A549 (cell line): Measurements from ENCODE around the gene STAT4.

Experiments used
- CEBPB ChIP-seq, 2 experiments: fragments of >200 bp in 1 of 2; sonication (Bioruptor Twin) in 1 of 2; formaldehyde crosslinking in 1 of 2; IDR thresholded peaks; 2 replicates each; pipeline ENCODE4 v1.6.1; 2012 to 2016
- CHD4 ChIP-seq: fragments of 200-600 bp; sonication (generic); IDR thresholded peaks from 2 replicates; pipeline ENCODE4 v1.6.1; 2016; ENCODE audit warnings: antibody characterized with exemption, mild to moderate bottlenecking, borderline replicate concordance
- EHF ChIP-seq: fragments of 250-450 bp; sonication (Bioruptor Pico); IDR thresholded peaks from 2 replicates; pipeline ENCODE4 v1.5.0; 2020; ENCODE audit warnings: mild to moderate bottlenecking
- JUN ChIP-seq, 2 experiments: fragments of >200 bp; sonication (Bioruptor Twin); formaldehyde crosslinking; IDR thresholded peaks; 2 replicates in 1 of 2; 3 replicates in 1 of 2; pipeline ENCODE4 v1.6.1; 2016 to 2017
- KDM5A ChIP-seq: fragments of 200-600 bp; sonication (generic); IDR thresholded peaks from 2 replicates; pipeline ENCODE4 v1.6.1; 2016; ENCODE audit warnings: antibody characterized with exemption, mild to moderate bottlenecking
- POLR2A ChIP-seq: IDR thresholded peaks from 2 replicates; pipeline ENCODE4 v1.6.1; 2012; ENCODE audit warnings: mild to moderate bottlenecking, low read length
- TF ChIP-seq, protein P1 (sequence below): fragments of >200 bp; sonication (Bioruptor Twin); formaldehyde crosslinking; IDR thresholded peaks from 3 replicates; pipeline ENCODE4 v1.5.1; 2016
- TF ChIP-seq, protein P2 (sequence below): fragments of 200-600 bp; sonication (generic); IDR thresholded peaks from 2 replicates; pipeline ENCODE4 v1.6.1; 2016; ENCODE audit warnings: antibody characterized with exemption, mild to moderate bottlenecking, moderate library complexity
- TF ChIP-seq, protein P3 (sequence below): IDR thresholded peaks from 2 replicates; pipeline ENCODE4 v1.6.1; 2012

DNA sequence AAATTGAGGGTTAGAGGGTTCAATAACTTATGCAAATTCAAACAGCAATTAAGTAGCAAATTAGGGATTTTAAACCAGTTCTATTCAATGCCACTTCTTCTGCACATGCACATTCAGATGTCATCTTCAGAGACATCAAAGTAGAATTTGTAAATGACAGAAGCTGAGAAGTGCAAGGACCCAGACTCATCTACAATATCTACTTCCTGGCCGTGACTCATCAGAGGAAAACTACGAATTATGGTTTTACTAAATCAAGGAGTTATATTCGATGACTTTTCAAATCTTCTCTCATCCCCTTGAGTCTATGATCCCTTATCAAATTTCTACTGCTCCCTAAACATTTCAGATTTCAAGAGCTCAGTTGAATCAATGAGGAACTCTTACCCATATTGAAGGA, 20.0 kb upstream of the STAT4 start:
- TF ChIP-seq, protein P1, sequence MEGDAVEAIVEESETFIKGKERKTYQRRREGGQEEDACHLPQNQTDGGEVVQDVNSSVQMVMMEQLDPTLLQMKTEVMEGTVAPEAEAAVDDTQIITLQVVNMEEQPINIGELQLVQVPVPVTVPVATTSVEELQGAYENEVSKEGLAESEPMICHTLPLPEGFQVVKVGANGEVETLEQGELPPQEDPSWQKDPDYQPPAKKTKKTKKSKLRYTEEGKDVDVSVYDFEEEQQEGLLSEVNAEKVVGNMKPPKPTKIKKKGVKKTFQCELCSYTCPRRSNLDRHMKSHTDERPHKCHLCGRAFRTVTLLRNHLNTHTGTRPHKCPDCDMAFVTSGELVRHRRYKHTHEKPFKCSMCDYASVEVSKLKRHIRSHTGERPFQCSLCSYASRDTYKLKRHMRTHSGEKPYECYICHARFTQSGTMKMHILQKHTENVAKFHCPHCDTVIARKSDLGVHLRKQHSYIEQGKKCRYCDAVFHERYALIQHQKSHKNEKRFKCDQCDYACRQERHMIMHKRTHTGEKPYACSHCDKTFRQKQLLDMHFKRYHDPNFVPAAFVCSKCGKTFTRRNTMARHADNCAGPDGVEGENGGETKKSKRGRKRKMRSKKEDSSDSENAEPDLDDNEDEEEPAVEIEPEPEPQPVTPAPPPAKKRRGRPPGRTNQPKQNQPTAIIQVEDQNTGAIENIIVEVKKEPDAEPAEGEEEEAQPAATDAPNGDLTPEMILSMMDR: no peak
- TF ChIP-seq POLR2A (no peak), CEBPB (IDR thresholded peaks at IDR 0.05) (no peak), KDM5A (no peak), JUN (IDR thresholded peaks at IDR 0.05) (0 out of 5 replicates have a peak, but pooled peaks of 1 of the 2 experiments have one; percentile 23), EHF (CRISPR knock-in tag) (no peak), CHD4 (no peak)
- TF ChIP-seq, protein P2, sequence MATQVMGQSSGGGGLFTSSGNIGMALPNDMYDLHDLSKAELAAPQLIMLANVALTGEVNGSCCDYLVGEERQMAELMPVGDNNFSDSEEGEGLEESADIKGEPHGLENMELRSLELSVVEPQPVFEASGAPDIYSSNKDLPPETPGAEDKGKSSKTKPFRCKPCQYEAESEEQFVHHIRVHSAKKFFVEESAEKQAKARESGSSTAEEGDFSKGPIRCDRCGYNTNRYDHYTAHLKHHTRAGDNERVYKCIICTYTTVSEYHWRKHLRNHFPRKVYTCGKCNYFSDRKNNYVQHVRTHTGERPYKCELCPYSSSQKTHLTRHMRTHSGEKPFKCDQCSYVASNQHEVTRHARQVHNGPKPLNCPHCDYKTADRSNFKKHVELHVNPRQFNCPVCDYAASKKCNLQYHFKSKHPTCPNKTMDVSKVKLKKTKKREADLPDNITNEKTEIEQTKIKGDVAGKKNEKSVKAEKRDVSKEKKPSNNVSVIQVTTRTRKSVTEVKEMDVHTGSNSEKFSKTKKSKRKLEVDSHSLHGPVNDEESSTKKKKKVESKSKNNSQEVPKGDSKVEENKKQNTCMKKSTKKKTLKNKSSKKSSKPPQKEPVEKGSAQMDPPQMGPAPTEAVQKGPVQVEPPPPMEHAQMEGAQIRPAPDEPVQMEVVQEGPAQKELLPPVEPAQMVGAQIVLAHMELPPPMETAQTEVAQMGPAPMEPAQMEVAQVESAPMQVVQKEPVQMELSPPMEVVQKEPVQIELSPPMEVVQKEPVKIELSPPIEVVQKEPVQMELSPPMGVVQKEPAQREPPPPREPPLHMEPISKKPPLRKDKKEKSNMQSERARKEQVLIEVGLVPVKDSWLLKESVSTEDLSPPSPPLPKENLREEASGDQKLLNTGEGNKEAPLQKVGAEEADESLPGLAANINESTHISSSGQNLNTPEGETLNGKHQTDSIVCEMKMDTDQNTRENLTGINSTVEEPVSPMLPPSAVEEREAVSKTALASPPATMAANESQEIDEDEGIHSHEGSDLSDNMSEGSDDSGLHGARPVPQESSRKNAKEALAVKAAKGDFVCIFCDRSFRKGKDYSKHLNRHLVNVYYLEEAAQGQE: no peak
- TF ChIP-seq, protein P3, sequence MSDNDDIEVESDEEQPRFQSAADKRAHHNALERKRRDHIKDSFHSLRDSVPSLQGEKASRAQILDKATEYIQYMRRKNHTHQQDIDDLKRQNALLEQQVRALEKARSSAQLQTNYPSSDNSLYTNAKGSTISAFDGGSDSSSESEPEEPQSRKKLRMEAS: no peak
